Natural killer cell treated with Interleukin-12 subunit alpha and Interleukin-12 subunit beta and Interleukin-15 and Interleukin-18, amount 100 ng/mL, for 72 hours (primary cell): ENCODE data around the gene SH2D1B. TPM values are rescaled to one million over a fixed set of nuclear protein-coding genes. Genes with fewer than 3 reads are reported as not detected.
A peak's percentile ranks its signal among the peaks of the same experiment; 100 is the strongest.

Experiments used
- ATAC-seq, 2 donors: fragments of 150-1000 bp; cut with Tn5 transposase in 1 of 2; sonication (Bioruptor Pico), chemical (Tn5 transposase) in 1 of 2; 2 replicates each; pipeline ENCODE4 v1.10.0; 2021
- DNase-seq: peaks from one replicate; pipeline ENCODE4 v3.0.0; 2022; ENCODE audit warnings: low spot score
- H3K27ac Mint-ChIP-seq, 2 donors: 1 replicate in 1 of 2; 2 replicates in 1 of 2; pipeline ENCODE4 v1.8.0; 2022; ENCODE audit warnings: mixed read lengths in 2 of 2, mild to moderate bottlenecking in 1 of 2, moderate library complexity in 1 of 2
- H3K27me3 Mint-ChIP-seq, 2 donors: 1 replicate in 1 of 2; 2 replicates in 1 of 2; pipeline ENCODE4 v1.8.0; 2022; ENCODE audit warnings: mixed read lengths in 2 of 2
- H3K36me3 Mint-ChIP-seq: one replicate; pipeline ENCODE4 v1.8.0; 2022; ENCODE audit warnings: mixed read lengths
- H3K4me1 Mint-ChIP-seq, 2 donors: 1 replicate in 1 of 2; 2 replicates in 1 of 2; pipeline ENCODE4 v1.8.0; 2022; ENCODE audit warnings: low read depth in 2 of 2, mixed read lengths in 2 of 2, mild to moderate bottlenecking in 1 of 2
- H3K4me3 Mint-ChIP-seq: one replicate; pipeline ENCODE4 v1.8.0; 2022; ENCODE audit warnings: mixed read lengths
- H3K9me3 Mint-ChIP-seq: 2 replicates; pipeline ENCODE4 v1.8.0; 2022; ENCODE audit warnings: mixed read lengths
- total RNA-seq, 2 donors: library from RNA; stranded (reverse); gene quantifications; one replicate each; pipeline ENCODE4 v1.2.3, GENCODE V29; 2022

SH2D1B gene
- total RNA-seq, 2 donors from 2014 or later, result 12.7 to 19.5 TPM

- ATAC-seq, result no peak
- no peak overlapping the region for H3K4me3 Mint-ChIP-seq
- no peak for DNase-seq
- H3K9me3 Mint-ChIP-seq, result no peaks in the 10 kb centered on the region
- no peaks in the 10 kb centered on the region for H3K36me3 Mint-ChIP-seq
- no peaks in the 10 kb centered on the region for H3K27me3 Mint-ChIP-seq
- H3K27ac Mint-ChIP-seq, result peak overlapping the region in 1 of 2 donors; percentile 45
- peaks cover 53 to 59% of the 10 kb centered on the region in 2 donors for H3K4me1 Mint-ChIP-seq
These were observed 5.7 kb upstream of the SH2D1B start for GRCh38 chr1:162417650-162418049.

- no peak for DNase-seq
- no peak overlapping the region for H3K4me3 Mint-ChIP-seq
- ATAC-seq, result no peak
- H3K9me3 Mint-ChIP-seq, result no peaks in the 10 kb centered on the region
- H3K4me1 Mint-ChIP-seq, result peaks cover 57 to 63% of the 10 kb centered on the region in 2 donors
- no peaks in the 10 kb centered on the region for H3K36me3 Mint-ChIP-seq
- H3K27ac Mint-ChIP-seq, result peak overlapping the region in 1 of 2 donors; percentile 45
- no peaks in the 10 kb centered on the region for H3K27me3 Mint-ChIP-seq
These were observed 5.0 kb upstream of the SH2D1B start for GRCh38 chr1:162416909-162417308.

- DNase-seq, result no peak
These were observed 4.3 kb upstream of the SH2D1B start for GRCh38 chr1:162416215-162416614.

GRCh38 chr1:162407539-162407938, 4.4 kb downstream of the SH2D1B start:
- Mint-ChIP-seq H3K9me3 (no peaks in the 10 kb centered on the region), H3K27ac (peak overlapping the region; percentile 93 to 94), H3K4me1 (peaks cover 67% of the 10 kb centered on the region in 2 donors), H3K4me3 (peak overlapping the region; percentile 98), H3K36me3 (no peaks in the 10 kb centered on the region), H3K27me3 (no peaks in the 10 kb centered on the region)
- no peak for DNase-seq
- no peak for ATAC-seq

More at GRCh38 chr1:162416215-162416614, 4.3 kb upstream of the SH2D1B start:
- H3K27me3 Mint-ChIP-seq, result no peaks in the 10 kb centered on the region
- H3K4me3 Mint-ChIP-seq, result no peak overlapping the region
- peak overlapping the region; percentile 40 to 78 for H3K27ac Mint-ChIP-seq
- peaks cover 57 to 63% of the 10 kb centered on the region in 2 donors for H3K4me1 Mint-ChIP-seq
- no peaks in the 10 kb centered on the region for H3K9me3 Mint-ChIP-seq
- no peaks in the 10 kb centered on the region for H3K36me3 Mint-ChIP-seq
- no peak for ATAC-seq

- no peaks in the 10 kb centered on the region for H3K27me3 Mint-ChIP-seq
These were observed 5.1 kb downstream of the SH2D1B start for GRCh38 chr1:162406811-162407210.

GRCh38 chr1:162405800-162406199, 6.1 kb downstream of the SH2D1B start:
- Mint-ChIP-seq H3K9me3 (no peaks in the 10 kb centered on the region), H3K4me1 (peaks cover 59 to 63% of the 10 kb centered on the region in 2 donors), H3K36me3 (no peaks in the 10 kb centered on the region), H3K4me3 (peak overlapping the region; percentile 72), H3K27ac (peak overlapping the region; percentile 93 to 94), H3K27me3 (no peaks in the 10 kb centered on the region)
- no peak for DNase-seq
- ATAC-seq, result peak in 1 of 2 donors; percentile 61

More at GRCh38 chr1:162406811-162407210, 5.1 kb downstream of the SH2D1B start:
- Mint-ChIP-seq H3K9me3 (no peaks in the 10 kb centered on the region), H3K4me3 (peak overlapping the region; percentile 98), H3K4me1 (peaks cover 62 to 67% of the 10 kb centered on the region in 2 donors), H3K27ac (peak overlapping the region; percentile 93 to 94), H3K36me3 (no peaks in the 10 kb centered on the region)
- no peak for DNase-seq
- ATAC-seq, result peak; percentile 67 to 71

GRCh38 chr1:162404550-162405160, 7.3 kb downstream of the SH2D1B start:
- Mint-ChIP-seq H3K4me3 (peak overlapping the region; percentile 72), H3K27me3 (no peaks in the 10 kb centered on the region), H3K27ac (peak overlapping the region; percentile 93 to 94), H3K36me3 (no peaks in the 10 kb centered on the region), H3K4me1 (peaks cover 58 to 61% of the 10 kb centered on the region in 2 donors), H3K9me3 (no peaks in the 10 kb centered on the region)
- ATAC-seq (no peak), DNase-seq (no peak)

GRCh38 chr1:162400790-162401355, 11.1 kb downstream of the SH2D1B start:
- Mint-ChIP-seq H3K4me1 (peaks cover 56 to 70% of the 10 kb centered on the region in 2 donors), H3K36me3 (peaks cover 5% of the 10 kb centered on the region), H3K4me3 (peak overlapping the region; percentile 64), H3K27me3 (no peaks in the 10 kb centered on the region), H3K27ac (peak overlapping the region; percentile 66 to 99), H3K9me3 (no peaks in the 10 kb centered on the region)
- ATAC-seq (peak; percentile 58 to 60), DNase-seq (no peak)

- peak; percentile 45 to 50 for ATAC-seq
- no peaks in the 10 kb centered on the region for H3K9me3 Mint-ChIP-seq
- H3K4me3 Mint-ChIP-seq, result peak overlapping the region; percentile 23
- no peaks in the 10 kb centered on the region for H3K27me3 Mint-ChIP-seq
- H3K4me1 Mint-ChIP-seq, result peaks cover 43 to 59% of the 10 kb centered on the region in 2 donors
- no peak for DNase-seq
- H3K27ac Mint-ChIP-seq, result peak overlapping the region; percentile 47 to 59
- H3K36me3 Mint-ChIP-seq, result peaks cover 5% of the 10 kb centered on the region
These were observed 12.8 kb downstream of the SH2D1B start for GRCh38 chr1:162398999-162399580.

- Mint-ChIP-seq H3K27ac (peak overlapping the region; percentile 47 to 59), H3K4me3 (no peak overlapping the region), H3K9me3 (no peaks in the 10 kb centered on the region), H3K36me3 (peaks cover 5% of the 10 kb centered on the region), H3K4me1 (peaks cover 38 to 52% of the 10 kb centered on the region in 2 donors), H3K27me3 (no peaks in the 10 kb centered on the region)
- DNase-seq (no peak), ATAC-seq (peak in 1 of 2 donors; percentile 48)
These were observed 13.9 kb downstream of the SH2D1B start for GRCh38 chr1:162397943-162398560.

GRCh38 chr1:162397039-162397448, 14.9 kb downstream of the SH2D1B start:
- H3K36me3 Mint-ChIP-seq, result peaks cover 5% of the 10 kb centered on the region
- H3K27me3 Mint-ChIP-seq, result no peaks in the 10 kb centered on the region
- peaks cover 37 to 47% of the 10 kb centered on the region in 2 donors for H3K4me1 Mint-ChIP-seq
- H3K9me3 Mint-ChIP-seq, result no peaks in the 10 kb centered on the region
- ATAC-seq, result peak in 1 of 2 donors; percentile 21
- H3K27ac Mint-ChIP-seq, result peak overlapping the region; percentile 39 to 47
- H3K4me3 Mint-ChIP-seq, result no peak overlapping the region
- no peak for DNase-seq

GRCh38 chr1:162396201-162396906, 15.6 kb downstream of the SH2D1B start:
- peaks cover 44 to 51% of the 10 kb centered on the region in 2 donors for H3K4me1 Mint-ChIP-seq
- DNase-seq (no peak), ATAC-seq (peak in 1 of 2 donors; percentile 48)
- no peaks in the 10 kb centered on the region for H3K9me3 Mint-ChIP-seq
- no peaks in the 10 kb centered on the region for H3K27me3 Mint-ChIP-seq
- H3K36me3 Mint-ChIP-seq, result peaks cover 5% of the 10 kb centered on the region
- H3K27ac Mint-ChIP-seq, result peak overlapping the region; percentile 39 to 47
- no peak overlapping the region for H3K4me3 Mint-ChIP-seq

- H3K4me1 Mint-ChIP-seq, result peaks cover 38 to 49% of the 10 kb centered on the region in 2 donors
- H3K9me3 Mint-ChIP-seq, result no peaks in the 10 kb centered on the region
- ATAC-seq (no peak), DNase-seq (no peak)
- H3K27ac Mint-ChIP-seq, result peak overlapping the region; percentile 74 to 95
- H3K4me3 Mint-ChIP-seq, result peak overlapping the region; percentile 12
- no peaks in the 10 kb centered on the region for H3K36me3 Mint-ChIP-seq
- no peaks in the 10 kb centered on the region for H3K27me3 Mint-ChIP-seq
These were observed 20.0 kb downstream of the SH2D1B start for GRCh38 chr1:162391790-162392563.
